Stimulated activated CD4-positive, alpha-beta T cell treated with anti-CD3 and anti-CD28 coated beads, Interleukin-2, amount 100 ng/mL, for 4 hours (primary cell): ENCODE data around the gene PDE7B.
"Not testable (repeated sequence)": the region's sequence is repeated elsewhere in the genome, so short reads cannot be mapped to it uniquely, and the experiment has no call there.

Source experiments
- DNase-seq: peaks from one replicate; pipeline ENCODE4 v3.0.0-alpha.2; 2020; ENCODE audit warnings: low read depth

PDE7B gene

GRCh38 chr6:136073216-136073615 lies 221.7 kb downstream of the PDE7B start:
- DNase-seq, result no peak

GRCh38 chr6:136076496-136076895 lies 225.0 kb downstream of the PDE7B start:
- DNase-seq, result no peak

- DNase-seq, result no peak
Observed at GRCh38 chr6:136077834-136078576, 226.5 kb downstream of the PDE7B start.

- DNase-seq, result no peak
Observed at GRCh38 chr6:136079701-136080565, 228.4 kb downstream of the PDE7B start.

GRCh38 chr6:136083540-136083939 lies 232.0 kb downstream of the PDE7B start:
- DNase-seq, result no peak

- DNase-seq, result no peak
Observed at GRCh38 chr6:136084403-136084802, 232.9 kb downstream of the PDE7B start.

GRCh38 chr6:136085370-136086115 lies 234.0 kb downstream of the PDE7B start:
- DNase-seq, result no peak

GRCh38 chr6:136086686-136087085 lies 235.2 kb downstream of the PDE7B start:
- DNase-seq, result no peak

GRCh38 chr6:136087986-136088385 lies 236.5 kb downstream of the PDE7B start:
- no peak for DNase-seq

- no peak for DNase-seq
Observed at GRCh38 chr6:136088693-136089092, 237.2 kb downstream of the PDE7B start.

GRCh38 chr6:136089876-136090275 lies 238.4 kb downstream of the PDE7B start:
- no peak for DNase-seq

GRCh38 chr6:136090929-136091328 lies 239.4 kb downstream of the PDE7B start:
- no peak for DNase-seq

GRCh38 chr6:136092897-136093296 lies 241.4 kb downstream of the PDE7B start:
- DNase-seq, result no peak

- no peak for DNase-seq
Observed at GRCh38 chr6:136093835-136094234, 242.3 kb downstream of the PDE7B start.

GRCh38 chr6:136094812-136095211 lies 243.3 kb downstream of the PDE7B start:
- no peak for DNase-seq

- no peak for DNase-seq
Observed at GRCh38 chr6:136095986-136096385, 244.5 kb downstream of the PDE7B start.

GRCh38 chr6:136102991-136103688 lies 251.6 kb downstream of the PDE7B start:
- DNase-seq, result no peak

GRCh38 chr6:136103763-136104311 lies 252.3 kb downstream of the PDE7B start:
- DNase-seq, result no peak

- no peak for DNase-seq
Observed at GRCh38 chr6:136104556-136104955, 253.1 kb downstream of the PDE7B start.

- not testable (repeated sequence) for DNase-seq
Observed at GRCh38 chr6:136105797-136106196, 254.3 kb downstream of the PDE7B start.

GRCh38 chr6:136108361-136108945 lies 257.0 kb downstream of the PDE7B start:
- no peak for DNase-seq
